ENCODE data around the gene IDH3B. TPM values are rescaled to one million over a fixed set of nuclear protein-coding genes. Genes with fewer than 3 reads are reported as not detected.

IDH3B gene
- total and polyA plus RNA-seq, 2 of the 8 experiments (the other 6 are each of a cell fraction or from before 2014, with no cell fraction given): 110 to 167 TPM

GRCh38 chr20:2691127-2691526, 27.1 kb upstream of the IDH3B start:
- no peak overlapping the region; a peak in 1 of 4 replicates for H3K4me2 ChIP-seq (ENCODE audit: insufficient read depth in 1 of 2, low read depth in 2 of 2, low read length in 2 of 2)
- H3K9me3 ChIP-seq (ENCODE audit: insufficient read depth in 2 of 2, low read depth in 1 of 2, low read length in 1 of 2): no peaks in the 10 kb centered on the region
- H3K9ac ChIP-seq (replicated peaks in 1 of 4; ENCODE audit: extremely low read depth in 1 of 4, low read depth in 3 of 4, low read length in 3 of 4): no peak overlapping the region
- H3K4ac ChIP-seq (replicated peaks; ENCODE audit: insufficient read length, low read depth, low read length): no peak overlapping the region
- H3K36me3 ChIP-seq (ENCODE audit: control insufficient read depth in 2 of 4, insufficient read depth in 4 of 4, low read length in 3 of 4): no peaks in the 10 kb centered on the region; a peak in 1 of 8 replicates
- H3K79me1 ChIP-seq (ENCODE audit: low read depth, low read length): no peaks in the 10 kb centered on the region
- H3K56ac ChIP-seq (replicated peaks; ENCODE audit: insufficient read length, low read depth, low read length): no peak overlapping the region
- H3K27ac ChIP-seq (ENCODE audit: low read depth, low read length): no peak overlapping the region
- H3K18ac ChIP-seq (ENCODE audit: extremely low read depth, low read length): no peak overlapping the region
- no peak overlapping the region for H4K91ac ChIP-seq (replicated peaks; ENCODE audit: insufficient read length, low read length)
- H3K79me2 ChIP-seq (ENCODE audit: control insufficient read depth in 1 of 2, insufficient read depth in 2 of 2, low read length in 2 of 2): no peaks in the 10 kb centered on the region
- H3K27me3 ChIP-seq (replicated peaks in 1 of 4; ENCODE audit: control insufficient read depth in 3 of 4, extremely low read depth in 1 of 4, insufficient read depth in 3 of 4, low read length in 3 of 4): peaks cover 54 to 74% (median 70%) of the 10 kb centered on the region in 4 experiments
- DNase-seq (ENCODE audit: low read depth in 1 of 2, low spot score in 2 of 2) (no peak), FAIRE-seq (no peak)
- H2BK12ac ChIP-seq (ENCODE audit: low read depth, low read length): 0 out of 2 replicates have a peak overlapping the region, but pooled peaks have one; percentile 50
- H4K20me1 ChIP-seq (replicated peaks in 1 of 2; ENCODE audit: control insufficient read depth in 1 of 2, insufficient read depth in 2 of 2, low read length in 2 of 2): peaks cover 5 to 7% of the 10 kb centered on the region in 2 experiments
- no peak overlapping the region; the same call in 1 of the 2 replicates for H4K8ac ChIP-seq (ENCODE audit: extremely low read depth, insufficient read depth, low read length)
- no peak overlapping the region for H2BK15ac ChIP-seq (ENCODE audit: low read length)
- POLR2A ChIA-PET (ENCODE audit: partially characterized antibody): no interaction called here
- H3K14ac ChIP-seq (ENCODE audit: insufficient read length): no peak overlapping the region
- CTCF ChIA-PET (ENCODE audit: partially characterized antibody): interaction anchor here (1.4 to 9.2 kb wide), 3 partner anchors 19 to 61 kb away, joined by 4 to 151 read pairs (median 133); no protein-coding TSS in a partner anchor
- H2AFZ ChIP-seq (ENCODE audit: low read length): no peak overlapping the region
- H2BK5ac ChIP-seq (ENCODE audit: low read depth, low read length): no peak overlapping the region
- peaks cover 3% of the 10 kb centered on the region; the same call in 1 of the 2 replicates for H3K23me2 ChIP-seq (ENCODE audit: low read depth, low read length)
- no peak overlapping the region for H3K4me3 ChIP-seq (ENCODE audit: extremely low read depth in 1 of 4, insufficient read depth in 2 of 4, low read depth in 3 of 4, low read length in 4 of 4)
- peaks cover 3 to 29% (median 11%) of the 10 kb centered on the region in 4 experiments for H3K4me1 ChIP-seq (replicated peaks in 1 of 4; ENCODE audit: control insufficient read depth in 3 of 4, insufficient read depth in 4 of 4, low read length in 3 of 4)
- 83% methylated on average over 8 of the region's 8 CpGs; no CpG with 5 or more reads in 1 of the 2 experiments for WGBS, 2 experiments (ENCODE audit: extremely low coverage in 1 of 2, insufficient coverage in 1 of 2, insufficient read length in 1 of 2, insufficient replicate concordance in 2 of 2, low coverage in 1 of 2, low lambda C conversion rate in 2 of 2, missing lambda C conversion rate in 1 of 2)
- no peak overlapping the region for H2AK5ac ChIP-seq (ENCODE audit: low read depth, low read length)
- no peak overlapping the region for H3K23ac ChIP-seq (ENCODE audit: insufficient read length)
- H2BK120ac ChIP-seq (replicated peaks; ENCODE audit: low read depth, low read length): no peak overlapping the region
- H4K5ac ChIP-seq (ENCODE audit: insufficient read length, low read depth, low read length): no peak overlapping the region
- H2BK20ac ChIP-seq (ENCODE audit: low read length): no peak overlapping the region
- no peak for TF ChIP-seq HDAC6 (IDR thresholded peaks at IDR 0.05; ENCODE audit: low read depth, low read length)
- TF ChIP-seq ASH2L (IDR thresholded peaks at IDR 0.05; ENCODE audit: low read length): no peak
- no peak for TF ChIP-seq POLR2AphosphoS5 (IDR thresholded peaks at IDR 0.05; ENCODE audit: low read depth, low read length)
- no peak for TF ChIP-seq SAP30 (IDR thresholded peaks at IDR 0.05; ENCODE audit: insufficient read depth, insufficient replicate concordance, low read length)
- TF ChIP-seq SP4 (IDR thresholded peaks at IDR 0.05; ENCODE audit: low read length): no peak
- TF ChIP-seq SRF (IDR thresholded peaks at IDR 0.05; ENCODE audit: low read depth, low read length): no peak
- no peak for TF ChIP-seq SIN3A (conservative IDR thresholded peaks at IDR 0.05 in 1 of 2, IDR thresholded peaks at IDR 0.05 in 1 of 2; ENCODE audit: low read depth in 1 of 2, low read length in 2 of 2)
- no peak for TF ChIP-seq JUND (IDR thresholded peaks at IDR 0.05; ENCODE audit: low read length)
- TF ChIP-seq EZH2 (IDR thresholded peaks at IDR 0.05; ENCODE audit: low read depth, low read length, severe bottlenecking): no peak
- TF ChIP-seq CHD2 (IDR thresholded peaks at IDR 0.05; ENCODE audit: low read length): no peak
- no peak for TF ChIP-seq KDM4A (IDR thresholded peaks at IDR 0.05; ENCODE audit: low read depth, low read length, severe bottlenecking)

Data from H1 (cell line).